ENCODE measurements around the gene TCF4.
A peak's percentile ranks its signal among the peaks of the same experiment; 100 is the strongest.
"Not testable (repeated sequence)": the region's sequence is repeated elsewhere in the genome, so short reads cannot be mapped to it uniquely, and the experiment has no call there.

The TCF4 gene

GRCh38 chr18:55475916-55476315, 112.1 kb downstream of the TCF4 start:
- peak; percentile 49 for DNase-seq (ENCODE audit: low read depth, low spot score)

GRCh38 chr18:55475467-55475866, 112.5 kb downstream of the TCF4 start:
- DNase-seq (ENCODE audit: low read depth, low spot score): no peak

- DNase-seq (ENCODE audit: low read depth, low spot score): no peak
Observed at GRCh38 chr18:55473560-55473959, 114.4 kb downstream of the TCF4 start.

GRCh38 chr18:55473058-55473457, 114.9 kb downstream of the TCF4 start:
- no peak for DNase-seq (ENCODE audit: low read depth, low spot score)

GRCh38 chr18:55470826-55471225, 117.2 kb downstream of the TCF4 start:
- no peak for DNase-seq (ENCODE audit: low read depth, low spot score)

- DNase-seq (ENCODE audit: low read depth, low spot score): not testable (repeated sequence)
Observed at GRCh38 chr18:55469134-55469533, 118.9 kb downstream of the TCF4 start.

GRCh38 chr18:55466789-55467188, 121.2 kb downstream of the TCF4 start:
- no peak for DNase-seq (ENCODE audit: low read depth, low spot score)

- no peak for DNase-seq (ENCODE audit: low read depth, low spot score)
Observed at GRCh38 chr18:55465313-55465712, 122.7 kb downstream of the TCF4 start.

GRCh38 chr18:55464581-55464980, 123.4 kb downstream of the TCF4 start:
- no peak for DNase-seq (ENCODE audit: low read depth, low spot score)

GRCh38 chr18:55462652-55463051, 125.3 kb downstream of the TCF4 start:
- no peak for DNase-seq (ENCODE audit: low read depth, low spot score)

GRCh38 chr18:55461848-55462247, 126.1 kb downstream of the TCF4 start:
- DNase-seq (ENCODE audit: low read depth, low spot score): no peak

GRCh38 chr18:55458456-55459203, 129.4 kb downstream of the TCF4 start:
- DNase-seq (ENCODE audit: low read depth, low spot score): no peak

GRCh38 chr18:55457028-55457427, 131.0 kb downstream of the TCF4 start:
- no peak for DNase-seq (ENCODE audit: low read depth, low spot score)

GRCh38 chr18:55455938-55456337, 132.1 kb downstream of the TCF4 start:
- DNase-seq (ENCODE audit: low read depth, low spot score): peak; percentile 55

- DNase-seq (ENCODE audit: low read depth, low spot score): no peak
Observed at GRCh38 chr18:55453186-55453585, 134.8 kb downstream of the TCF4 start.

- peak; percentile 32 for DNase-seq (ENCODE audit: low read depth, low spot score)
Observed at GRCh38 chr18:55452123-55452611, 135.8 kb downstream of the TCF4 start.

GRCh38 chr18:55449412-55450140, 138.4 kb downstream of the TCF4 start:
- DNase-seq (ENCODE audit: low read depth, low spot score): no peak

- no peak for DNase-seq (ENCODE audit: low read depth, low spot score)
Observed at GRCh38 chr18:55448420-55448819, 139.6 kb downstream of the TCF4 start.

GRCh38 chr18:55447672-55448018, 140.3 kb downstream of the TCF4 start:
- no peak for DNase-seq (ENCODE audit: low read depth, low spot score)

GRCh38 chr18:55446996-55447671, 140.9 kb downstream of the TCF4 start:
- DNase-seq (ENCODE audit: low read depth, low spot score): no peak

GRCh38 chr18:55444536-55444935, 143.5 kb downstream of the TCF4 start:
- DNase-seq (ENCODE audit: low read depth, low spot score): no peak

- DNase-seq (ENCODE audit: low read depth, low spot score): no peak
Observed at GRCh38 chr18:55443776-55444175, 144.2 kb downstream of the TCF4 start.

- no peak for DNase-seq (ENCODE audit: low read depth, low spot score)
Observed at GRCh38 chr18:55442561-55442960, 145.4 kb downstream of the TCF4 start.

Measured in astrocyte of the hippocampus (primary cell).